GM11168 (cell line): ENCODE measurements around the gene CNDP2.

Experiments used
- in situ Hi-C: fragments of 300-500 bp; cut with MboI; formaldehyde crosslinking; loops from one replicate; pipeline ENCODE4 v1.12.0; 2022; ENCODE audit warnings: low sequenced_read_pairs; ENCODE audit not compliant: unreplicated experiment

The CNDP2 gene

DNA sequence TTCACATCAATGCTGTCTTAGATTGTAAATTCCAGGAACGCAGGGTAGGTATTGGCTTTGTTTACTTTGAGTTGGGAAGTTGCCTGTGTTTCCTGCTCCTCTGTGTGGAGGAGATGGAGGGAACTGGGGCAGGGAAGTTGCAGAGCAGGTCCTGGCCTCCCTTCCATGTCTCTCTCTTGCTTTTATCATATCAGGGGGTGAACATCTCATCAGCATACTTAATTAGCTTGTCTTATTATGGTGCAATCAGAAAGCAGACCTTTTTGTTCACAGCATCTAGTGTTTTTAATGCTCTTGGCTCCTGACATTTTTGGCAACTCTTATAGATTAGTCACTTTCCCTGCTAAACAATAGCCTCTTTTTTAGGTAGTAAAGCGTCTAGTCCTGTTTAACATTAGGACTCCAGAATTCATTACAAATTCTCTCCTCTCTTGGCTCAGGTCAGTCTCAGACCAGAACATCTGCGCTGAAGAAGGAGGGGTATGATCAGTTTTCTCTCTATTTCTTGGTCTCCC, 27.6 kb upstream of the CNDP2 start:
- in situ Hi-C loops: no loop called here

DNA sequence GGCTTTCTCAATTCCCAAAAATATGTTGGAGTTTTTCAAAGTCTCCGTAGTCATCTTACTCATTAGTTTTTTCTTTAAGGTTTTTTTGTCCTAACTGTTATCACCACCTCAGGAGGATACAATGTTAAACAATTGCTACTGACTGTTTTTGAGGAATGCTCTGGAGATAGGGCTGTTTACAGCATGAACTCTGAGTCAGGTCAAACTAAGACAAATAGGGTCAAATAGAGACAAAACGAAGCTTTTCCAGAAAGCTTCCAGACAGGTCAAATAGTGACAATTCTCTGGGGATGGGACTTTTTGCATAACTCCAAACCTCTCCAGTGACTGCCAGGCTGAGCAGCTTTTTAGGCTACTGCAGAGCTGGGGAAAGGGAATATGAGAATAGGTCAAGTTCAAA, 23.9 kb upstream of the CNDP2 start:
- in situ Hi-C loops: no loop called here

DNA sequence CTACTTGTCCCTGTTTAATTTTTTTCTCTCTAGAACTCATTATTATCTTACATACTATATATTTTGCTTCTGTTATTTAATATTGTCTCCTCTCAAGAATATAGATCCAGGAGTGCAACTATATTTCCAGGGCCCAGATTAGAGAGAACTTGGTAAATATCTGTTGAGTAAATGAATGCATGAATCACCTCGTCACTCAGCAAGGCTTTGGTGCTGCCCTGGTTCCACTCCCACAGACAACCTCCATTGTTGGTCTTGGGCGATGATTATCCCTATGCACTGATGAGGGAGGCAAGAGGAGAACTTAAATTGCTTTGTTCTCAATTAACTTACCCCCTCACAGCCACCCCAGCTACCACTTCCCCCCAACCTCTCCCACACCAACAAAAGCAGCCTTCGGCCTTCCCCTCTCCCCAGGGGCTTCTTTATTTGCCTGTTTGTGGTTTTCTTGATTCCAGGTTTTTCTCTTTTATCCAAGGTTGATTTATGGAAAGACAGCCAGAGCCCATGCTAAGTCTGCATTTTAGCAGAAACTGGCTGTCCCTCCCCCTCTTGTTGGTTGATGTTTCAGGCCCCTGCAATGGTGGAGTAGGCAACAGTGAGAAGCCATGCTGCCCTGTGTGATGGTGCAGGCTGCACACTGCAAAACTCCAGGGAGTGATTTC, 22.1 kb upstream of the CNDP2 start:
- in situ Hi-C loops: no loop called here

DNA sequence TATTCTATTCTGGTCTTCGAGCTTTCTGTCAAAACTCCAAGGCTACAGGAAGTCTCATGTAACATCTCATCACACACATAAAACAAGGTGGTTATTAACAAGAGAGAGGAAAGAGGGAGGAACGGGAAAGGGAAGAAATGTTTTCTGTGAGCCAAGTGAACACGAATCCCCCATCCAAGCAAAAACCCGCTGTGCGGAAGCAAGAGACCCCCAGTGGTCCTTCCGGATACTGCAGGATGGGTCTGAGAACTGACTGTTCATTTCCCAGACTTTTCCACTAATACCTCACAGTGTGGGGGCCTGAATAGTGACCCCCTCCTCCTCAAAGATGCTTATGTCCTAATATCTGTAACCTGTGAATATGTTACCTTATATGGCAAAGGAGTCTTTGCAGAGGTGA, 20.0 kb upstream of the CNDP2 start:
- in situ Hi-C loops: no loop called here

GRCh38 chr18:74477771-74478170, 18.4 kb upstream of the CNDP2 start:
- in situ Hi-C loops: no loop called here

GRCh38 chr18:74478316-74478715, 17.8 kb upstream of the CNDP2 start:
- in situ Hi-C loops: no loop called here

DNA sequence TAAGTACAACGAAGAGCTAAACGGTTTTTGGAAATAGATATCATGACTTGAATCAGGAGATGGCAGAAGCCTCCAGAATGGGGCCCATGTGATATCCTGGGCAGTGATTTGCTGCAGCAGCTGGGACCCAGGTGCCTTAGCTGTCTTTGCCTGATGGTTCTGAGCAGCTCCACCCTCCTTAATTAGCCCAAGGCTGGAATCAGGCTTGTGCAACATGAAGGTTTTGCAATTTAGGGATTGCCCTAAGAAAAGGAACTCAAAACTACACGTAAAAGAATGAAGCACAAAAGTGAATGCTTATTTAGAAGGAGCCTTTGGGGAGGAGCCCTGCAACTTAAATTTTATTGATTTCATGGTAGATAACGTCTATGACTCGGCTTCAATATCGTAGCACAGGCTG, 17.3 kb upstream of the CNDP2 start:
- in situ Hi-C loops: no loop called here

- in situ Hi-C loops: no loop called here
Observed at GRCh38 chr18:74479486-74480148, 16.5 kb upstream of the CNDP2 start.

- in situ Hi-C loops: no loop called here
Observed at GRCh38 chr18:74480149-74480651, 16.0 kb upstream of the CNDP2 start.

DNA sequence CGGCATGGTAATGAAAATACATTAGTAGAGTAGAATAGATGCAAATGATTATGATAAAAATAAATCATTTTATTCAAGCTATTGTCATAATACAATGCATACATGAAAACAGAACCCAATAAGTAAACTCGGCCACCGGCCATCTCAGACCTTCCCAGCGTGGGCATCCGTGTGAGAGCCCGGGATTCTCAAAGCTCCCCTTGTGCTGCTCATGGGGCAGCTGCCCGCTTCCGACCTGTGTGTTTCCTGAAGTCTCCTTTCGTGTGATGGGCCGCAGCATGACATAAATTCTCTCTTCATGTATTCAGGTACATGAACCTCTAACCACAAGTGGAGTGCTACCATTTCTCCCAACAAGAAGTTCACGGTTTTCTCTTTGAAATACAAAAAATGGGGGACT, 13.5 kb upstream of the CNDP2 start:
- in situ Hi-C loops: no loop called here

GRCh38 chr18:74486119-74486849, 9.9 kb upstream of the CNDP2 start:
- in situ Hi-C loops: no loop called here

DNA sequence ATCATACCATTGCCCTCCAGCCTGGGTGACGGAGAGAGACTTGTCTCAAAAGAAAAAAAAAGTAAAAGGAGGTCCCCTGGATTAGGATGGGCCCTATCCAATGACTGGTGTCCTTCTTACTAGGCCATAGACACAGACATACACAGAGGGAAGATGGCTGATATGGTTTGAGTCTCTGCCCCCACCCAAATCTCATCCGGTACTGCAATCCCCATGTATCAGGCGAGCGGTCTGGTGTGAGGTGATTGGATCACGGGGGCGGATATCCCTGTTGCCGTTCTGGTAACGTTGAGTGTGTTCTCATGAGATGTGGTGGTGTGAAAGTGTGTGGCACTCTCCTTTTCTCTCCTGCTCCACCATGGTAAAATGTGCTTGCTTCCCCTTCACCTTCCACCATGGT, 7.8 kb upstream of the CNDP2 start:
- in situ Hi-C loops: no loop called here

DNA sequence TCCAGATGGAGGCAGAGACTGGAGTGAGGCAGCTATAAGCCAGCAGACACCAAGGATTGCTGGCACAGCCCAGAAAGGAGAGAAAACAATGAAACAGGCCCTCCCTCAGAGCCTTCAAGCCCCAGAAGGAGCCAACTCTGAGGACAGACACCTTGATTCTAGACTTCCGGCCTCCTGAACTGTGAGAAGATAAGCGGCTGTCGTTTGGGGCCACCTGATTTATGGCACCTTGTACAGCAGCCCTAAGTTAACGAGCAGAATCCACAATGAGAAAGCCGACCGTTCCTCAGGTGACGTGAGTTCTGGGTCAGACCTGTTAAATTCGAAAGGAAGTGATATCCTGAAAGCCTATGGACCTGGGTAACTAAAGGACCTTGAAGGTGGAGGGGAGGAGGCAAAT, 7.3 kb upstream of the CNDP2 start:
- in situ Hi-C loops: no loop called here

GRCh38 chr18:74489676-74490075, 6.5 kb upstream of the CNDP2 start:
- in situ Hi-C loops: no loop called here

DNA sequence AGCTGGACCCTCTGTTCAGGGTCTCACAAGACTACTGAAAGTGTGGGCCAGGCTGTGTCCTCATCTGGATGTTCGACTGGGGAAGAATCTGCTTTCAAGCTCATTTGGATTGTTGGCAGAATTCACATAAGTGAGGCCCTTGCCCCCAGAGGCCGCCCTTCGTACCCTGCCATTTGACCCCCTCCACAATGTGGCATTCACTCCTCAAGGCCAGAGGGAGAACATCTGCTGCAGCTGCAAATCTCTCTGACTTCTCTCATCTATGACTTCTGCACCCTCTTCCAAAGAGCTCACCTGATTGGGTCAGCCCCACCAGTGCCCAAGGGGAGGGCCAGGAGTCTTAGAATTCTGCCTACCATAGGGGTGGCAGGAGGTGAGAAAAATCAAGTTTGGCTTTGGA, 3.9 kb upstream of the CNDP2 start:
- in situ Hi-C loops: no loop called here

- in situ Hi-C loops: no loop called here
Observed at GRCh38 chr18:74493689-74494088, 2.5 kb upstream of the CNDP2 start.

DNA sequence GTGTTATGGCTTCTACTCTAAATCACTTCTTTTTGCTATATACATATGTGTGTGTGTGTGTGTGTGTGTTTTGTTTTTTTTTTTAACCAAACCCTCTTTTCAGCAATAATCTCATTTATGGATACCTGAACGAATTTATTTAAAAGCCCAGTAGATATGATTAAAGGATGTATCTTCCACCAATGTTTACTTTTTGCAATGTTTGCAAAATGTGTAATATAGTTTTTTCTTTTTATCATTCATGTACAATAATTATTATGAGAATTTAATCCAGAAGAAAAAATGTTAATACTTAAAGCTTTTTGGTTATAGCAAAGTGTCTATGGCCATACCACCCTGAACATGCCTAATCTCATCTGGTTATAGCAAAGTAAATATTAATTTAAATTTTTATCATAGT, 1.6 kb upstream of the CNDP2 start:
- in situ Hi-C loops: no loop called here

DNA sequence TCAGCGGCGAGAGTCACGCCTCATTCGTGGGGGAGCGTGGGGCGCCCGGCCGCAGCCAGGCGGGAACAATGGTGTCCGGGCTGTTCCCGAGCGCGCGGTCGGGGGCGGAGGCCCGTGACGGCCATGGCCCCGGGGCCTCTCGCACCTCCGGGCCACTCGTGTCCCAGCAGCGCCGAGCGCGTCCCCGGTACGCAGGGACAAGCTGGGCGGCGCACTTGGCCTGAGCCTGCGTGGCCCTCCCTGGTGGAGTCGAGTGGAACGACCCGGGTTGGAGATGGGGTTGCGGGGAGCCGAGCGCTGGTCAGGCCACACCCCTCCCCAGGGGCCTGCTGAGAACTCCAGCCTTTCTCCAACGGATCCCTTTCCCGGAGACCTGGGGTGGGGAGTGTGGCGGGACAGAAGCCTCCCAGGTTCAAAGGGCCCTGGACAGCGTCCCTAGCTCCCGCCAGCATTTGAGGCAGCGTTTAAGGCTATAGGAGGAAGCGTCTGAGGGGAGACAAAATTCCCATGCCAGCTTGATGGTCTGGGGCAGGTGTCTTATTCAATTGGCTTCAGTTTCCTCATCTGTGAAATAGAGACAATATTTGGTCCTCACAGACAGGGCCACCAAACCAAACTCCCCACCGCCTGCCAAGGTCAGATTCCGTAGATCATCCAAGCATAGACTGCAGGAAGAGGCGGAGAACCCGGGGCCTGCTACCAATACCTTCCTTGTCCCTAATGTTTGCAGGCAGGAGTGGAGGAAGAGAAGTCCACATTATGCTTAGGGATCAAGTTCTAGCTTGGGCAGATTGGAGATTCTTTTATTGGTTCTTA, 553 bp downstream of the CNDP2 start:
- in situ Hi-C loops: no loop called here

- in situ Hi-C loops: no loop called here
Observed at GRCh38 chr18:74497324-74497676, 1.1 kb downstream of the CNDP2 start.

DNA sequence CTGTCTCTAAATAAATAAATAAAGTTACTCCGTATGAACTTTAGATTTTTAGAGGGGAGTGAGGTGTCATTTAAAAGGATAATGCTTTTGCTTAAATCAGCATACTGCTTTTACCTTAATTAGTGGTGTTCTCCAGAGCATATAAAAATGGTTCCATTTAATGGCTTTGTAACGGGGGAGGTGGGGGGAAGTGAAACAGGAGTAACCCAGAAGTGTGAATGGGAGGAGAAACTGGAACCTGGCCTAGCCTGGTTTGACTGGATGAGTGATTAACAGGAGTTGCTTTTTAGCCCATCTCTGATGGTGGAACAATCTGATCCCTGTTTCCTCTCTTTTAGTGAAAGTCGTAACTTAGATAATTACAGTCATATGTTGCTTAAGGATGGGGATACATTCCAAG, 1.6 kb downstream of the CNDP2 start:
- in situ Hi-C loops: no loop called here
